Testis (tissue), 3 donors: ENCODE data around the gene NASP. TPM values are rescaled to one million over a fixed set of nuclear protein-coding genes. Genes with fewer than 3 reads are reported as not detected.

Source experiments
- DNase-seq: peaks from one replicate; pipeline ENCODE4 v3.0.0-alpha.2; 2019
- H3K27ac ChIP-seq, 2 donors: fragments of 200-600 bp; sonication (generic); one replicate each; pipeline ENCODE4 v1.5.1; 2019
- H3K27me3 ChIP-seq: fragments of 200-600 bp; sonication (generic); one replicate; pipeline ENCODE4 v1.5.1; 2019
- H3K36me3 ChIP-seq: fragments of 200-600 bp; sonication (generic); one replicate; pipeline ENCODE4 v1.5.1; 2017; ENCODE audit warnings: low read depth; ENCODE audit errors: missing control alignments
- H3K4me1 ChIP-seq: fragments of 200-600 bp; sonication (generic); one replicate; pipeline ENCODE4 v1.5.1; 2019
- H3K4me3 ChIP-seq, 2 donors: fragments of 200-600 bp; sonication (generic); one replicate each; pipeline ENCODE4 v1.5.1; 2017 to 2019
- H3K9me3 ChIP-seq: fragments of 200-600 bp; sonication (generic); one replicate; pipeline ENCODE4 v1.5.1; 2017
- CTCF ChIP-seq, 3 experiments: fragments of 450-650 bp in 2 of 3; fragments of 200-600 bp in 1 of 3; sonication (generic) in 1 of 3; IDR thresholded peaks; one replicate each; pipeline ENCODE4 v1.5.1; 2016 to 2019; ENCODE audit warnings: antibody characterized with exemption in 3 of 3, mild to moderate bottlenecking in 2 of 3, moderate library complexity in 1 of 3
- POLR2A ChIP-seq: fragments of 450-650 bp; IDR thresholded peaks from one replicate; pipeline ENCODE4 v1.6.1; 2017; ENCODE audit warnings: antibody characterized with exemption, mild to moderate bottlenecking, moderate library complexity
- WGBS, 2 donors: methylation state at CpG; one replicate each; pipeline ENCODE4 v1.1.5; 2018; 5-methylcytosine and 5-hydroxymethylcytosine counted together
- intact Hi-C: fragments of 100-400 bp; cut with DNase I; formaldehyde crosslinking; loops from one replicate; pipeline ENCODE4 v1.15.1; 2023; ENCODE audit warnings: low total_unique reads
- polyA plus RNA-seq: library from polyadenylated mRNA; stranded (reverse); fragments of 350-450 nt; fragmentation: Illumina TruSeq; extraction: RNeasy Lipid Tissue Mini Kit (QIAGEN cat#74804); gene quantifications from one replicate; pipeline ENCODE4 v1.2.3, GENCODE V29; 2014; ENCODE audit warnings: low read depth, low replicate concordance; ENCODE audit not compliant: insufficient read depth
- total RNA-seq, 2 donors: library from RNA; depleted of rRNA; stranded (reverse); fragments of >200 nt; gene quantifications; one replicate each; pipeline ENCODE4 v1.2.3, GENCODE V29; 2016

The NASP gene
- total and polyA plus RNA-seq, 3 donors from 2014 or later = 184 to 206 (median 194) TPM

- H3K4me1 ChIP-seq = no peaks in the 10 kb centered on the region
- no peak overlapping the region for H3K4me3 ChIP-seq
- intact Hi-C loops = loop anchor here (10.0 kb wide), 1 partner anchor 55 kb away; no protein-coding TSS in a partner anchor
- TF ChIP-seq POLR2A = no peak
- TF ChIP-seq CTCF (IDR thresholded peaks at IDR 0.05) = no peak
- no peaks in the 10 kb centered on the region for H3K27me3 ChIP-seq
- H3K36me3 ChIP-seq = no peaks in the 10 kb centered on the region
- no peak for DNase-seq
- H3K9me3 ChIP-seq = no peaks in the 10 kb centered on the region
- WGBS, 2 donors = 32 to 66% methylated on average over 4 of the region's 4 CpGs
- no peak overlapping the region for H3K27ac ChIP-seq
These were observed 14.3 kb upstream of the NASP start for GRCh38 chr1:45569571-45569961.

DNA sequence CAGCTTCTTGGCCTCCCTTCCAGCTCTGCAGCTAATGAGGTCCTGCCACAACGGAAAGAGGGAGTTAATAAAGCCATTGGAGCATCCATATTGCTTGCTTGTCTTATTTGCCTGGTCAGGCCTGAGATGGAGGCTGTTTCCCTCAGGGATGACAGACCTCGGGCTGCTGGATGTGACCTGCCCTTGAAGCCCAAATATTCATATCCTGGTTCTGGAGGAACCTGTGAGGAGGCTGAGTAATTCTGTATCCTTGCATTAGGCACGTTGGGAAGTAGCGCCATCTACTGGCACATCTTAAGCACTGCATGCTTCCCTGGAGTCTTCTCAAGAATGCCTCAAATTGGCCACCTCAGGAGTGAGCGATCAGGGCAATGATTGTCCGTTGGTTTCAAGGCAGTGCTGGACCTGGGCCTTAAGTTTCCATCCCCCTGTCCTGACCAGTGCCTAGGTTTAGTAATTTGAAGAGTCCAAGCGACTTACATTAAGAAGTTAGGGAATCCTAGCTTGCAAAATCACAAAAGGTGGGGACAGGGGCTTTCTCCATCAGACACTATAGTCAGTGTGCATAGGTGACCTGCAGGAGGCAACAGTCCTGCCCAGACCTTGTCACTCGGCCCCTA, 13.8 kb upstream of the NASP start:
- no peaks in the 10 kb centered on the region for H3K27me3 ChIP-seq
- peak; percentile 75 for DNase-seq
- WGBS, 2 donors = 13 to 21% methylated on average over 8 of the region's 8 CpGs
- no peak overlapping the region for H3K4me3 ChIP-seq
- no peaks in the 10 kb centered on the region for H3K9me3 ChIP-seq
- no peaks in the 10 kb centered on the region for H3K36me3 ChIP-seq
- intact Hi-C loops = loop anchor here (10.0 kb wide), 1 partner anchor 55 kb away; no protein-coding TSS in a partner anchor
- no peaks in the 10 kb centered on the region for H3K4me1 ChIP-seq
- H3K27ac ChIP-seq = no peak overlapping the region
- TF ChIP-seq CTCF (IDR thresholded peaks at IDR 0.05) (peak; percentile 88 to 99 (median 93)), POLR2A (no peak)

- Histone ChIP-seq H3K36me3 (no peaks in the 10 kb centered on the region), H3K4me3 (no peak overlapping the region), H3K27ac (no peak overlapping the region), H3K27me3 (no peaks in the 10 kb centered on the region), H3K9me3 (no peaks in the 10 kb centered on the region), H3K4me1 (no peaks in the 10 kb centered on the region)
- intact Hi-C loops = no loop called here
- DNase-seq = no peak
- TF ChIP-seq CTCF (IDR thresholded peaks at IDR 0.05) (no peak), POLR2A (no peak)
- WGBS, 2 donors = 85 to 86% methylated on average over 4 of the region's 4 CpGs
These were observed 13.2 kb upstream of the NASP start for GRCh38 chr1:45570631-45571030.

GRCh38 chr1:45573231-45573804, 10.5 kb upstream of the NASP start:
- H3K27ac ChIP-seq = no peak overlapping the region
- H3K36me3 ChIP-seq = no peaks in the 10 kb centered on the region
- TF ChIP-seq CTCF (IDR thresholded peaks at IDR 0.05) (no peak), POLR2A (no peak)
- no peak overlapping the region for H3K4me3 ChIP-seq
- intact Hi-C loops = no loop called here
- H3K4me1 ChIP-seq = no peaks in the 10 kb centered on the region
- WGBS, 2 donors = 71 to 82% methylated on average over 3 of the region's 3 CpGs
- H3K27me3 ChIP-seq = no peaks in the 10 kb centered on the region
- H3K9me3 ChIP-seq = no peaks in the 10 kb centered on the region
- no peak for DNase-seq
